Measurements from ENCODE around the gene LMF2. TPM values are rescaled to one million over a fixed set of nuclear protein-coding genes. Genes with fewer than 3 reads are reported as not detected.
A peak's percentile ranks its signal among the peaks of the same experiment; 100 is the strongest.

The LMF2 gene
- total RNA-seq, 3 donors from 2014 or later, result 57.8 to 66.4 (median 60.7) TPM

- no peak for DNase-seq
- no peak overlapping the region for H3K4me3 ChIP-seq
- intact Hi-C loops (cut with DNase I, micrococcal nuclease), result no loop called here
- peaks cover 8% of the 10 kb centered on the region for H3K4me1 ChIP-seq (ENCODE audit: low read depth)
- no peaks in the 10 kb centered on the region for H3K9me3 ChIP-seq
- no peak for TF ChIP-seq CTCF (IDR thresholded peaks at IDR 0.05)
- ATAC-seq, result no peak
- H3K36me3 ChIP-seq (ENCODE audit: low read depth), result no peaks in the 10 kb centered on the region
Measured at GRCh38 chr22:50513175-50513574, 5.7 kb upstream of the LMF2 start.

- no peaks in the 10 kb centered on the region for H3K9me3 ChIP-seq
- intact Hi-C loops (cut with DNase I, micrococcal nuclease), result no loop called here
- peaks cover 6% of the 10 kb centered on the region for H3K36me3 ChIP-seq (ENCODE audit: low read depth)
- H3K4me1 ChIP-seq (ENCODE audit: low read depth), result peaks cover 19% of the 10 kb centered on the region
- ATAC-seq (no peak), DNase-seq (no peak)
- no peak overlapping the region for H3K4me3 ChIP-seq
- no peak for TF ChIP-seq CTCF (IDR thresholded peaks at IDR 0.05)
Measured at GRCh38 chr22:50508897-50509296, 1.4 kb upstream of the LMF2 start.

- intact Hi-C loops (cut with DNase I, micrococcal nuclease), result no loop called here
- peak within 1 kb of the TSS; percentile 46 for H3K4me3 ChIP-seq
- TF ChIP-seq CTCF (IDR thresholded peaks at IDR 0.05), result no peak
- H3K9me3 ChIP-seq, result no peaks in the 10 kb centered on the region
- ATAC-seq, result peak; percentile 87
- peaks cover 19% of the 10 kb centered on the region for H3K4me1 ChIP-seq (ENCODE audit: low read depth)
- peaks cover 6% of the 10 kb centered on the region for H3K36me3 ChIP-seq (ENCODE audit: low read depth)
- DNase-seq, result peak; percentile 98
Measured at GRCh38 chr22:50507991-50508884, 736 bp upstream of the LMF2 start, which contains the start of gene NCAPH2. Gene NCAPH2 (plus strand): TSS chr22:50508224. CDS start chr22:50508338, 114 bp downstream.

- peaks cover 6% of the 10 kb centered on the region for H3K36me3 ChIP-seq (ENCODE audit: low read depth)
- peaks cover 19% of the 10 kb centered on the region for H3K4me1 ChIP-seq (ENCODE audit: low read depth)
- TF ChIP-seq CTCF (IDR thresholded peaks at IDR 0.05), result no peak
- H3K9me3 ChIP-seq, result no peaks in the 10 kb centered on the region
- intact Hi-C loops (cut with DNase I, micrococcal nuclease), result no loop called here
- DNase-seq (peak in 2 of 3 donors; percentile 50 to 64), ATAC-seq (peak; percentile 1)
- H3K4me3 ChIP-seq, result peak overlapping the region; percentile 21
Measured at GRCh38 chr22:50506611-50507420, 686 bp downstream of the LMF2 start.

- no peak for TF ChIP-seq CTCF (IDR thresholded peaks at IDR 0.05)
- H3K4me1 ChIP-seq (ENCODE audit: low read depth), result peaks cover 19% of the 10 kb centered on the region
- H3K36me3 ChIP-seq (ENCODE audit: low read depth), result peaks cover 6% of the 10 kb centered on the region
- H3K9me3 ChIP-seq, result no peaks in the 10 kb centered on the region
- H3K4me3 ChIP-seq, result no peak overlapping the region
- ATAC-seq, result no peak
- peak in 2 of 3 donors; percentile 53 to 62 for DNase-seq
- intact Hi-C loops (cut with DNase I, micrococcal nuclease), result no loop called here
Measured at GRCh38 chr22:50505776-50506610, 1.5 kb downstream of the LMF2 start.
